ENCODE measurements around the gene SYNC. TPM values are rescaled to one million over a fixed set of nuclear protein-coding genes. Genes with fewer than 3 reads are reported as not detected.
"Not testable (repeated sequence)": the region's sequence is repeated elsewhere in the genome, so short reads cannot be mapped to it uniquely, and the experiment has no call there.

Gene SYNC
- total and polyA plus RNA-seq, 10 of the 15 experiments (the other 5 are each of a cell fraction or from before 2014, with no cell fraction given) = 0.04 to 0.12 (median 0.05) TPM; not detected in 7

- no peak for TF ChIP-seq USF2 (IDR thresholded peaks at IDR 0.05; ENCODE audit: borderline replicate concordance, low read depth, low read length)
Measured at GRCh38 chr1:32701421-32701911, 1.1 kb downstream of the SYNC start (continued).

GRCh38 chr1:32696996-32697395 is 5.6 kb downstream of the SYNC start:
- H3K9ac ChIP-seq (ENCODE audit: control insufficient read depth, insufficient read depth, low read length); H3K36me3 ChIP-seq (ENCODE audit: control insufficient read depth in 2 of 2, insufficient read depth in 2 of 2, low read length in 1 of 2); H4K20me1 ChIP-seq (ENCODE audit: control insufficient read depth, insufficient read depth); in situ Hi-C loops (cut with MboI); DNase-seq (ENCODE audit: low read depth, low spot score); FAIRE-seq; SMC1A ChIA-PET (ENCODE audit: uncharacterized antibody, unreplicated experiment); H3K4me1 ChIP-seq (ENCODE audit: control insufficient read depth, insufficient read depth, low read length); BruUV-seq (replicated peaks); H2AFZ ChIP-seq (ENCODE audit: control insufficient read depth, low read depth, low read length); H3K4me3 ChIP-seq; POLR2A ChIA-PET; ATAC-seq; CTCF ChIA-PET; intact Hi-C loops (cut with micrococcal nuclease; ENCODE audit: unreplicated experiment); H3K27me3 ChIP-seq (replicated peaks in 1 of 2; ENCODE audit: control insufficient read depth in 2 of 2, insufficient read depth in 2 of 2, low read length in 1 of 2); H3K9me3 ChIP-seq (replicated peaks; ENCODE audit: control insufficient read depth, insufficient read depth, low read length); H3K4me2 ChIP-seq (ENCODE audit: control insufficient read depth, insufficient read depth); H3K27ac ChIP-seq (ENCODE audit: control insufficient read depth, insufficient read depth); H3K79me2 ChIP-seq (ENCODE audit: control insufficient read depth, insufficient read depth, low read length): not testable (repeated sequence)
- RAD21 ChIA-PET (ENCODE audit: unreplicated experiment) = interaction anchor here (1.1 to 3.5 kb wide), 2 partner anchors 176 to 243 kb away, joined by 4 to 15 read pairs; no protein-coding TSS in a partner anchor
- WGBS (ENCODE audit: insufficient coverage, insufficient replicate concordance, low lambda C conversion rate, missing lambda C conversion rate) = 63% methylated on average over 8 of the region's 8 CpGs

GRCh38 chr1:32696041-32696440 is 6.5 kb downstream of the SYNC start:
- Histone ChIP-seq H3K27me3 (replicated peaks in 1 of 2; ENCODE audit: control insufficient read depth in 2 of 2, insufficient read depth in 2 of 2, low read length in 1 of 2) (no peaks in the 10 kb centered on the region), H3K9me3 (replicated peaks; ENCODE audit: control insufficient read depth, insufficient read depth, low read length) (no peaks in the 10 kb centered on the region), H3K79me2 (ENCODE audit: control insufficient read depth, insufficient read depth, low read length) (no peaks in the 10 kb centered on the region), H3K4me1 (ENCODE audit: control insufficient read depth, insufficient read depth, low read length) (no peaks in the 10 kb centered on the region), H3K27ac (ENCODE audit: control insufficient read depth, insufficient read depth) (no peak overlapping the region), H3K4me2 (ENCODE audit: control insufficient read depth, insufficient read depth) (no peak overlapping the region), H4K20me1 (ENCODE audit: control insufficient read depth, insufficient read depth) (no peaks in the 10 kb centered on the region), H2AFZ (ENCODE audit: control insufficient read depth, low read depth, low read length) (no peak overlapping the region), H3K4me3 (no peak overlapping the region), H3K36me3 (ENCODE audit: control insufficient read depth in 2 of 2, insufficient read depth in 2 of 2, low read length in 1 of 2) (no peaks in the 10 kb centered on the region), H3K9ac (ENCODE audit: control insufficient read depth, insufficient read depth, low read length) (no peak overlapping the region)
- FAIRE-seq = no peak
- intact Hi-C loops (cut with micrococcal nuclease; ENCODE audit: unreplicated experiment) (no loop called here), in situ Hi-C loops (cut with MboI) (no loop called here)
- CTCF ChIA-PET = no interaction called here
- DNase-seq (ENCODE audit: low read depth, low spot score) = no peak
- no TSS peak for BruUV-seq (replicated peaks)
- 92% methylated on average over 9 of the region's 9 CpGs for WGBS (ENCODE audit: insufficient coverage, insufficient replicate concordance, low lambda C conversion rate, missing lambda C conversion rate)
- no peak for ATAC-seq
- no peak for TF ChIP-seq TBL1XR1 (IDR thresholded peaks at IDR 0.05; ENCODE audit: low read depth, low read length)
- RAD21 ChIA-PET (ENCODE audit: unreplicated experiment) = no interaction called here
- SMC1A ChIA-PET (ENCODE audit: uncharacterized antibody, unreplicated experiment) = no interaction called here
- POLR2A ChIA-PET = no interaction called here

Data from GM12878 (cell line).